Activated gamma-delta T cell (primary cell): ENCODE data around the gene HNRNPUL2.
"Not testable (repeated sequence)": the region's sequence is repeated elsewhere in the genome, so short reads cannot be mapped to it uniquely, and the experiment has no call there.

Source experiments
- DNase-seq: peaks from one replicate; lab custom pipeline; 2025; lab: John Stamatoyannopoulos, UW

Gene HNRNPUL2

GRCh38 chr11:62703921-62704320 is 23.3 kb downstream of the HNRNPUL2 start:
- not testable (repeated sequence) for DNase-seq

GRCh38 chr11:62702246-62702645 is 25.0 kb downstream of the HNRNPUL2 start:
- DNase-seq: no peak

- DNase-seq: no peak
These were observed 32.6 kb downstream of the HNRNPUL2 start for GRCh38 chr11:62694455-62695167.

GRCh38 chr11:62693624-62694023 is 33.6 kb downstream of the HNRNPUL2 start:
- DNase-seq: not testable (repeated sequence)

- no peak for DNase-seq
These were observed 37.7 kb downstream of the HNRNPUL2 start, which contains the start of gene LRRN4CL for GRCh38 chr11:62689421-62690183. Gene LRRN4CL (minus strand): TSS chr11:62689530. CDS start chr11:62688508, 1,022 bp downstream.

- no peak for DNase-seq
These were observed 38.8 kb downstream of the HNRNPUL2 start for GRCh38 chr11:62688491-62688890.

GRCh38 chr11:62687508-62688396 is 39.5 kb downstream of the HNRNPUL2 start:
- no peak for DNase-seq

- DNase-seq: no peak
These were observed 44.7 kb downstream of the HNRNPUL2 start for GRCh38 chr11:62682518-62682917.

- no peak for DNase-seq
These were observed 46.4 kb downstream of the HNRNPUL2 start for GRCh38 chr11:62680825-62681240.

GRCh38 chr11:62678770-62679696 is 48.2 kb downstream of the HNRNPUL2 start, which contains the start of gene UBXN1:
Gene UBXN1 (minus strand): TSS chr11:62679073. CDS start chr11:62678923, 150 bp downstream.
- peak; percentile 74 for DNase-seq

- DNase-seq: no peak
These were observed 48.9 kb downstream of the HNRNPUL2 start for GRCh38 chr11:62678433-62678769.

GRCh38 chr11:62677714-62678113 is 49.5 kb downstream of the HNRNPUL2 start:
- no peak for DNase-seq

- no peak for DNase-seq
These were observed 50.1 kb downstream of the HNRNPUL2 start for GRCh38 chr11:62677156-62677555.

- DNase-seq: no peak
These were observed 50.6 kb downstream of the HNRNPUL2 start for GRCh38 chr11:62676698-62677097.

- not testable (repeated sequence) for DNase-seq
These were observed 51.8 kb downstream of the HNRNPUL2 start for GRCh38 chr11:62675415-62675814.

GRCh38 chr11:62673196-62673525 is 54.1 kb downstream of the HNRNPUL2 start:
- DNase-seq: no peak

- DNase-seq: peak; percentile 41
These were observed 55.5 kb downstream of the HNRNPUL2 start, which contains the start of the genes LBHD1 and UQCC3 for GRCh38 chr11:62671608-62672389. Gene LBHD1 (minus strand): TSS chr11:62672267. CDS start chr11:62670031, 2,236 bp downstream. Gene UQCC3 (plus strand): TSS chr11:62671673. CDS start chr11:62671746, 73 bp downstream.

- no peak for DNase-seq
These were observed 56.0 kb downstream of the HNRNPUL2 start for GRCh38 chr11:62671236-62671607.

GRCh38 chr11:62669420-62670161 is 57.7 kb downstream of the HNRNPUL2 start:
- no peak for DNase-seq
